ENCODE data around the gene SLC9B2. TPM values are rescaled to one million over a fixed set of nuclear protein-coding genes. Genes with fewer than 3 reads are reported as not detected.

Gene SLC9B2
- polyA plus RNA-seq, 1 experiment: 10.1 TPM

- peak; percentile 67 for TF ChIP-seq CTCF (IDR thresholded peaks at IDR 0.05; ENCODE audit: low read depth, low read length)
- no peak within 1 kb of the TSS for H3K27ac ChIP-seq (ENCODE audit: low read depth, low read length)
- POLR2A ChIA-PET: no interaction called here
- peak within 1 kb of the TSS; percentile 61 for H3K4me3 ChIP-seq (ENCODE audit: low read depth, low read length)
- peak; percentile 90 for DNase-seq (ENCODE audit: low read depth, low spot score)
- CTCF ChIA-PET: interaction anchor here (0.6 to 4.5 kb wide), 45 partner anchors 9 to 842 kb away, joined by 3 to 30 read pairs (median 3); partner anchors contain the start of genes SLC9B1 and SLC9B2
- no peaks in the 10 kb centered on the region for H3K27me3 ChIP-seq (ENCODE audit: control insufficient read depth, insufficient read depth, low read length)
- H3K9me3 ChIP-seq (ENCODE audit: control insufficient read depth, insufficient read depth, low read length): no peaks in the 10 kb centered on the region
Observed at GRCh38 chr4:103099691-103100392, 23.3 kb upstream of the SLC9B2 start, which contains the start of gene BDH2. TSS of gene BDH2 (minus strand) at chr4:103099834. CDS start at chr4:103096254, 3,580 bp downstream.

- Histone ChIP-seq H3K4me3 (ENCODE audit: low read depth, low read length) (peak overlapping the region; percentile 61), H3K27ac (ENCODE audit: low read depth, low read length) (no peak overlapping the region), H3K9me3 (ENCODE audit: control insufficient read depth, insufficient read depth, low read length) (no peaks in the 10 kb centered on the region), H3K27me3 (ENCODE audit: control insufficient read depth, insufficient read depth, low read length) (no peaks in the 10 kb centered on the region)
- no peak for DNase-seq (ENCODE audit: low read depth, low spot score)
- CTCF ChIA-PET: interaction anchor here (0.6 to 4.5 kb wide), 26 partner anchors 8 to 841 kb away, joined by 3 to 30 read pairs (median 4); no protein-coding TSS in a partner anchor
- TF ChIP-seq CTCF (IDR thresholded peaks at IDR 0.05; ENCODE audit: low read depth, low read length): no peak
- POLR2A ChIA-PET: interaction anchor here (0.9 kb wide), 1 partner anchor 22 kb away, joined by 3 read pairs; the partner anchor contains the start of gene SLC9B2
Observed at GRCh38 chr4:103098756-103099440, 22.3 kb upstream of the SLC9B2 start.

GRCh38 chr4:103098341-103098740, 21.8 kb upstream of the SLC9B2 start:
- H3K4me3 ChIP-seq (ENCODE audit: low read depth, low read length): peak overlapping the region; percentile 61
- DNase-seq (ENCODE audit: low read depth, low spot score): no peak
- H3K27ac ChIP-seq (ENCODE audit: low read depth, low read length): no peak overlapping the region
- no peaks in the 10 kb centered on the region for H3K27me3 ChIP-seq (ENCODE audit: control insufficient read depth, insufficient read depth, low read length)
- ChIA-PET POLR2A (interaction anchor here (0.9 kb wide), 1 partner anchor 22 kb away, joined by 3 read pairs; the partner anchor contains the start of gene SLC9B2), CTCF (interaction anchor here (0.6 to 4.5 kb wide), 7 partner anchors 16 to 478 kb away, joined by 3 to 30 read pairs (median 6); no protein-coding TSS in a partner anchor)
- H3K9me3 ChIP-seq (ENCODE audit: control insufficient read depth, insufficient read depth, low read length): no peaks in the 10 kb centered on the region
- TF ChIP-seq CTCF (IDR thresholded peaks at IDR 0.05; ENCODE audit: low read depth, low read length): no peak

GRCh38 chr4:103097112-103097511, 20.6 kb upstream of the SLC9B2 start:
- TF ChIP-seq CTCF (IDR thresholded peaks at IDR 0.05; ENCODE audit: low read depth, low read length): no peak
- Histone ChIP-seq H3K4me3 (ENCODE audit: low read depth, low read length) (no peak overlapping the region), H3K27me3 (ENCODE audit: control insufficient read depth, insufficient read depth, low read length) (no peaks in the 10 kb centered on the region), H3K9me3 (ENCODE audit: control insufficient read depth, insufficient read depth, low read length) (no peaks in the 10 kb centered on the region), H3K27ac (ENCODE audit: low read depth, low read length) (no peak overlapping the region)
- CTCF ChIA-PET: no interaction called here
- no peak for DNase-seq (ENCODE audit: low read depth, low spot score)
- POLR2A ChIA-PET: no interaction called here

All from AG04450 (cell line).